ENCODE results near the gene GRK5. TPM values are rescaled to one million over a fixed set of nuclear protein-coding genes. Genes with fewer than 3 reads are reported as not detected.

The GRK5 gene
- total and polyA plus RNA-seq, 2 donors from 2014 or later, result 7.3 to 18.7 TPM

GRCh38 chr10:119335671-119336353 is 128.4 kb downstream of the GRK5 start:
- Histone ChIP-seq H3K9ac (ENCODE audit: low read length in 3 of 3) (no peak overlapping the region), H3K4me3 (ENCODE audit: low read length in 3 of 3) (no peak overlapping the region), H3K27ac (ENCODE audit: low read depth in 2 of 2, low read length in 2 of 2) (no peak overlapping the region), H3K9me3 (ENCODE audit: control insufficient read depth in 2 of 3, insufficient read depth in 1 of 3, low read length in 3 of 3) (no peaks in the 10 kb centered on the region), H3K4me1 (ENCODE audit: control insufficient read depth in 2 of 3, insufficient read depth in 2 of 3, low read depth in 1 of 3, low read length in 3 of 3) (peaks cover 0 to 3% (median 0%) of the 10 kb centered on the region in 3 donors), H3K27me3 (ENCODE audit: control insufficient read depth, insufficient read depth, low read length) (no peaks in the 10 kb centered on the region), H3K36me3 (ENCODE audit: control insufficient read depth in 2 of 3, insufficient read depth in 3 of 3, low read length in 3 of 3) (no peaks in the 10 kb centered on the region)
- DNase-seq (no peak), FAIRE-seq (no peak)
- intact Hi-C loops (cut with DNase I), result no loop called here
- TF ChIP-seq CTCF (IDR thresholded peaks at IDR 0.05; ENCODE audit: borderline replicate concordance, extremely low read depth, insufficient read depth), result no peak

GRCh38 chr10:119336599-119336998 is 129.2 kb downstream of the GRK5 start:
- no peak for FAIRE-seq
- intact Hi-C loops (cut with DNase I), result no loop called here
- Histone ChIP-seq H3K27me3 (ENCODE audit: control insufficient read depth, insufficient read depth, low read length) (no peaks in the 10 kb centered on the region), H3K9ac (ENCODE audit: low read length in 3 of 3) (no peak overlapping the region), H3K27ac (ENCODE audit: low read depth in 2 of 2, low read length in 2 of 2) (no peak overlapping the region), H3K4me1 (ENCODE audit: control insufficient read depth in 2 of 3, insufficient read depth in 2 of 3, low read depth in 1 of 3, low read length in 3 of 3) (peaks cover 0 to 7% (median 3%) of the 10 kb centered on the region in 3 donors), H3K4me3 (ENCODE audit: low read length in 3 of 3) (no peak overlapping the region), H3K9me3 (ENCODE audit: control insufficient read depth in 2 of 3, insufficient read depth in 1 of 3, low read length in 3 of 3) (no peaks in the 10 kb centered on the region), H3K36me3 (ENCODE audit: control insufficient read depth in 2 of 3, insufficient read depth in 3 of 3, low read length in 3 of 3) (no peaks in the 10 kb centered on the region)
- TF ChIP-seq CTCF (IDR thresholded peaks at IDR 0.05; ENCODE audit: borderline replicate concordance, extremely low read depth, insufficient read depth), result no peak
- no peak for DNase-seq

- no peak for TF ChIP-seq CTCF (IDR thresholded peaks at IDR 0.05; ENCODE audit: borderline replicate concordance, extremely low read depth, insufficient read depth)
- Histone ChIP-seq H3K4me1 (ENCODE audit: control insufficient read depth in 2 of 3, insufficient read depth in 2 of 3, low read depth in 1 of 3, low read length in 3 of 3) (peaks cover 0 to 11% (median 4%) of the 10 kb centered on the region in 3 donors), H3K27ac (ENCODE audit: low read depth in 2 of 2, low read length in 2 of 2) (no peak overlapping the region), H3K4me3 (ENCODE audit: low read length in 3 of 3) (no peak overlapping the region), H3K9me3 (ENCODE audit: control insufficient read depth in 2 of 3, insufficient read depth in 1 of 3, low read length in 3 of 3) (no peaks in the 10 kb centered on the region), H3K9ac (ENCODE audit: low read length in 3 of 3) (no peak overlapping the region), H3K27me3 (ENCODE audit: control insufficient read depth, insufficient read depth, low read length) (no peaks in the 10 kb centered on the region), H3K36me3 (ENCODE audit: control insufficient read depth in 2 of 3, insufficient read depth in 3 of 3, low read length in 3 of 3) (no peaks in the 10 kb centered on the region)
- no peak for FAIRE-seq
- DNase-seq, result no peak
- intact Hi-C loops (cut with DNase I), result no loop called here
Measured at GRCh38 chr10:119337223-119337622, 129.9 kb downstream of the GRK5 start.
